Sigmoid colon (tissue), 7 donors: Measurements from ENCODE around the gene CFAP61. TPM values are rescaled to one million over a fixed set of nuclear protein-coding genes. Genes with fewer than 3 reads are reported as not detected.

ENCODE experiments used
- DNase-seq: peaks from one replicate; pipeline ENCODE4 v3.0.0-alpha.2; 2019
- H3K27ac ChIP-seq, 4 donors: fragments of 200-600 bp; sonication (generic); one replicate each; pipeline ENCODE4 v1.5.1; 2016 to 2019; ENCODE audit warnings: mild to moderate bottlenecking in 1 of 4
- H3K27me3 ChIP-seq, 3 donors: fragments of 200-600 bp; sonication (generic); one replicate each; pipeline ENCODE4 v1.5.1; 2019; ENCODE audit warnings: mild to moderate bottlenecking in 1 of 3
- H3K36me3 ChIP-seq, 4 donors: fragments of 200-600 bp; sonication (generic); one replicate each; pipeline ENCODE4 v1.5.1; 2016 to 2019
- H3K4me1 ChIP-seq, 4 donors: fragments of 200-600 bp; sonication (generic); one replicate each; pipeline ENCODE4 v1.5.1; 2017 to 2019
- H3K4me3 ChIP-seq, 4 donors: fragments of 200-600 bp; sonication (generic); one replicate each; pipeline ENCODE4 v1.5.1; 2017 to 2019; ENCODE audit warnings: mild to moderate bottlenecking in 2 of 4, moderate library complexity in 1 of 4
- H3K9me3 ChIP-seq, 4 donors: fragments of 200-600 bp in 3 of 4; sonication (generic) in 3 of 4; one replicate each; pipeline versions ENCODE4 v1.5.1 to v1.6.1; 2013 to 2019
- CTCF ChIP-seq, 4 experiments: fragments of 450-650 bp in 3 of 4; fragments of 200-600 bp in 1 of 4; IDR thresholded peaks; one replicate each; pipeline ENCODE4 v1.5.1; 2016 to 2019; ENCODE audit warnings: antibody characterized with exemption in 4 of 4, mild to moderate bottlenecking in 3 of 4, moderate library complexity in 2 of 4
- EP300 ChIP-seq, 4 donors: sonication (generic); formaldehyde crosslinking; IDR thresholded peaks; one replicate each; pipeline ENCODE4 v1.6.1; 2017; ENCODE audit warnings: antibody characterized with exemption in 4 of 4
- POLR2A ChIP-seq, 2 donors: fragments of 450-650 bp; IDR thresholded peaks; one replicate each; pipeline ENCODE4 v1.6.1; 2016; ENCODE audit warnings: antibody characterized with exemption in 2 of 2, mild to moderate bottlenecking in 2 of 2, moderate library complexity in 2 of 2
- POLR2AphosphoS5 ChIP-seq, 4 donors: sonication (generic); formaldehyde crosslinking; IDR thresholded peaks; one replicate each; pipeline ENCODE4 v1.6.1; 2017; ENCODE audit warnings: antibody characterized with exemption in 4 of 4
- WGBS, 2 donors: extraction: QIAGEN DNeasy Blood & Tissue Kit; methylation state at CpG; one replicate each; pipeline ENCODE4 v1.1.7; 2013; 5-methylcytosine and 5-hydroxymethylcytosine counted together
- intact Hi-C: fragments of 100-400 bp; cut with DNase I; formaldehyde crosslinking; loops from one replicate; pipeline ENCODE4 v1.15.1; 2023
- polyA plus RNA-seq, 3 donors: library from polyadenylated mRNA; stranded (reverse); fragments of 200-250 nt; gene quantifications; one replicate each; pipeline ENCODE4 v1.2.3, GENCODE V29; 2013
- total RNA-seq, 4 donors: library from RNA; depleted of rRNA; stranded (reverse); fragments of >200 nt; gene quantifications; one replicate each; pipeline ENCODE4 v1.1.0, GENCODE V29; 2016
- donor health status: healthy with polysubstance abuse.
- donor health status: Bipolar disorder and iron deficiency.
- donor health status: healthy.

The CFAP61 gene
- total and polyA plus RNA-seq, 7 donors, result 0.15 to 2.0 (median 0.44) TPM; not detected in 3

DNA sequence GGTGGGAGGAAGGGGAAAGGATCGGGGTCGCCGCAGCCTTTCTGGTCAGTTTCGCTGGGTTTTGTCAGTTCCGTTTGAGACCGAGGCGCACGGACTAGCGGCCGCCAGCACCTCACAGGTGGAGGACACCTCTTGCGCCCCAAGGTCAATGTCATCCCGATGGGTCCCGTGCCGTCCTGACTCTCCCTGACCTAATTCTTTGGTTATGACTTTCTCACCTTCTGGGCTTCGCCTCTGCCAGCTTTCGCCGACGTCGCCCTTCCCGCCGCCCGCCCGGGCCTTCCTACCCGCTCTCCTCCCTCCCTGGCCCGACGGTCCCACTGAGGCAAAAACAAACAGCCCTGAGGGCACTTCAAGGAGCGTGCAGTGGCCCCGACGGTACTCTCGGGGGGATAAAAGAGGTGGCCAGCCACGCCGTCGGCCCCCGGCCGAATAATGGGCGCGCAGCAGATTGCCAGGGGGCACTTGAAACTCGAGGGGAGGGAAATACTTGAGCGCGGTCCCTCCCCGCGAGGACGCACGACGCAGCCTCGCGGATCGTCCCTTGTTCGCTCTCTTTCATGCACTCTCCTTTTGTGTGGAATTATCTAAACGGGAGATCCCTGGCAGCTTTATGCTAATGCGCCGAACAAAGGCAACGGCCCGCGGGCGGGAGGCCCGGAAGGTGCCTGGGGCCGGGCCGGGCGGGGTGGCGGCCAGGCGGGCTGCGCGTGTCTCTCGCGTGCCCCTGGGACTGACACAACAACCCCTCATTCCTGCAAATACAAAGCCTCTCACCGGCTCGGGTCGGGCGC, 311.7 kb downstream of the CFAP61 start:
- intact Hi-C loops, result no loop called here
- peak overlapping the region in 1 of 4 donors; percentile 8 for H3K4me3 ChIP-seq
- H3K27ac ChIP-seq, result no peak overlapping the region
- no peak for TF ChIP-seq POLR2A (IDR thresholded peaks at IDR 0.05)
- H3K36me3 ChIP-seq, result no peaks in the 10 kb centered on the region
- H3K27me3 ChIP-seq, result peaks cover 41 to 98% (median 63%) of the 10 kb centered on the region in 3 donors
- DNase-seq, result no peak
- no peaks in the 10 kb centered on the region for H3K9me3 ChIP-seq
- 1 to 2% methylated on average over 70 of the region's 70 CpGs for WGBS, 2 donors
- peaks cover 0 to 36% (median 24%) of the 10 kb centered on the region in 4 donors for H3K4me1 ChIP-seq

DNA sequence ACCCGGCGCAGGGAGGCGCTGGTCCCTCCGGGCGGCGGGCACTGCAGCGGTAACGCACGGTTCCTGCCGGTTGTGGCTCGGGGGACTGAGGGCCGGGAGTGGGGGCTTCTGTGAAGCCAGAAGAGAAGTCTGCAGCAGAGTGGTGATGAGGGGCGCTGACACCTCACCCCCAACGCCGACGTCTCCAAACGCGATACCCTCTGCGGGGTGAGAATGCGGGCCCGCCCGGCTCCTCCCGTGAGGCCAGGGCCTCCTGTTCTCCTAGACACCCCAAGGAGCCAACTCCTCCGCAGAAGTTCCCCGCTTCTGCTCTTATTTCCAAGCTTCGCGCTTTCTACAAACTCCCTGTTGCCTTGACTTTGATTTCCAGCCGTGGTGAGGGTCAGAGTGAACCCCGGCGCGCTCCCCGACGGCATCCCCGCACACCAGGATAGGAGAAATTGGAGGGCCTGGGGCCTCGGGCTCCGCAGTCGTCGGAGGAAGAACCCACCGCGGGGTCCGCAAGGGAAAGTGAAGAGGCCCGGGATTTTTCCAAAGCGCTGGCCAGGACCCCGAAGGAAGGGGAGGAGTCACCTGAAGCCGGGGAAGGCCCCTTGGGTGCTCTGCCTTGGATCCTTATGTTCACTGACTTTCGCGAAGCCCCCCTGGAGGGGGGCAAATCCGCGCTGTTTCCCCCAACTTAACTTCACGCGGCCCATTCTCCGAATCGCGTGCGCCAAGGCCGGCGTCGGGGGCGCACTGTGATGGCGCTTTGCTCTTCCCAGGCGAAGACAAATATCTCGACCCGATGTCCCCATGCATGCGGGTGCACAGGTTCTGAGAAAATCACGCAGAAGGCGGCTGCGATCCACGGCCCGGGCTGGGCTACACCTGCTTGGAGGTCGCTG, 312.5 kb downstream of the CFAP61 start:
- H3K4me1 ChIP-seq, result peaks cover 0 to 44% (median 32%) of the 10 kb centered on the region in 4 donors
- peaks cover 50 to 98% (median 71%) of the 10 kb centered on the region in 3 donors for H3K27me3 ChIP-seq
- H3K36me3 ChIP-seq, result no peaks in the 10 kb centered on the region
- H3K9me3 ChIP-seq, result no peaks in the 10 kb centered on the region
- no peak overlapping the region for H3K27ac ChIP-seq
- TF ChIP-seq EP300 (IDR thresholded peaks at IDR 0.05) (no peak), POLR2AphosphoS5 (IDR thresholded peaks at IDR 0.05) (no peak), POLR2A (IDR thresholded peaks at IDR 0.05) (no peak), CTCF (IDR thresholded peaks at IDR 0.05) (no peak)
- intact Hi-C loops, result no loop called here
- no peak overlapping the region for H3K4me3 ChIP-seq
- DNase-seq, result no peak
- 7 to 9% methylated on average over 70 of the region's 70 CpGs for WGBS, 2 donors

- intact Hi-C loops, result no loop called here
- no peak overlapping the region for H3K4me3 ChIP-seq
- WGBS, 2 donors, result 12% methylated on average over 18 of the region's 18 CpGs
- TF ChIP-seq CTCF (IDR thresholded peaks at IDR 0.05), result no peak
- TF ChIP-seq POLR2A (IDR thresholded peaks at IDR 0.05), result no peak
- TF ChIP-seq EP300 (IDR thresholded peaks at IDR 0.05), result no peak
- no peak for TF ChIP-seq POLR2AphosphoS5 (IDR thresholded peaks at IDR 0.05)
- peaks cover 0 to 39% (median 31%) of the 10 kb centered on the region in 4 donors for H3K4me1 ChIP-seq
- no peak for DNase-seq
- H3K9me3 ChIP-seq, result no peaks in the 10 kb centered on the region
- H3K27ac ChIP-seq, result no peak overlapping the region
- no peaks in the 10 kb centered on the region for H3K36me3 ChIP-seq
- H3K27me3 ChIP-seq, result peaks cover 55 to 98% (median 79%) of the 10 kb centered on the region in 3 donors
These were observed 313.3 kb downstream of the CFAP61 start for GRCh38 chr20:20365480-20366161.

DNA sequence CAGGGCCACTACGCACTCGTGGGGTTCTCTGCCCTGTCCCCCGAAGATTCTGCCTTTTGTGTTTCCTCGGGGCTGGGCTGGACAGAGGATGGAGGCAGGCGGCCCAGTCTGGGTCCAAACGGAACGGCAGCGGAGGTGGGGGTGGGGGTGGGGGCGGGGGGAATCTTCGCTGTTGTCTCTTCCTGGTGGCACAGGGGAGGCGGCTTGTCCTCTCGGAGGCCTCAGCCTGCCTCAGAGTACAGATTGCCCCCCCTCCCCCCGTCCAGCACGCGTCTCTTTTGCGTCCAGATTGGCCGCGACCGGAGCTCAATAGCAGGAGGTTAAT, 314.2 kb downstream of the CFAP61 start:
- intact Hi-C loops, result no loop called here
- WGBS, 2 donors, result 4 to 7% methylated on average over 19 of the region's 19 CpGs
- DNase-seq, result no peak
- Histone ChIP-seq H3K27ac (no peak overlapping the region), H3K9me3 (no peaks in the 10 kb centered on the region), H3K36me3 (no peaks in the 10 kb centered on the region), H3K4me1 (peaks cover 0 to 39% (median 30%) of the 10 kb centered on the region in 4 donors), H3K27me3 (peaks cover 55 to 98% (median 76%) of the 10 kb centered on the region in 3 donors), H3K4me3 (no peak overlapping the region)
- TF ChIP-seq CTCF (IDR thresholded peaks at IDR 0.05) (no peak), POLR2AphosphoS5 (IDR thresholded peaks at IDR 0.05) (no peak), POLR2A (IDR thresholded peaks at IDR 0.05) (no peak), EP300 (IDR thresholded peaks at IDR 0.05) (no peak)
